Hepatocyte (in vitro differentiated cells): ENCODE data around the gene ANAPC5. TPM values are rescaled to one million over a fixed set of nuclear protein-coding genes. Genes with fewer than 3 reads are reported as not detected.

Experiments used
- DNase-seq: peaks from one replicate; pipeline ENCODE4 v3.0.0-alpha.2; 2016; ENCODE audit warnings: low spot score
- H2AFZ ChIP-seq: fragments of 200-600 bp; sonication (generic); 2 replicates; pipeline ENCODE4 v1.6.0; 2016; ENCODE audit warnings: antibody characterized with exemption, mild to moderate bottlenecking
- H3K27ac ChIP-seq: fragments of 200-600 bp; sonication (generic); 2 replicates; pipeline ENCODE4 v1.5.1; 2016; ENCODE audit warnings: mild to moderate bottlenecking
- H3K27me3 ChIP-seq: fragments of 200-600 bp; sonication (generic); 2 replicates; pipeline ENCODE4 v1.6.1; 2016
- H3K36me3 ChIP-seq: fragments of 200-600 bp; sonication (generic); replicated peaks from 2 replicates; pipeline ENCODE4 v1.5.1; 2016; ENCODE audit warnings: low read depth; ENCODE audit not compliant: insufficient read depth
- H3K4me1 ChIP-seq: fragments of 200-600 bp; sonication (generic); 2 replicates; pipeline ENCODE4 v1.5.1; 2016; ENCODE audit warnings: mild to moderate bottlenecking, moderate library complexity; ENCODE audit not compliant: insufficient read depth
- H3K4me2 ChIP-seq: fragments of 200-600 bp; sonication (generic); 2 replicates; pipeline ENCODE4 v1.6.0; 2016
- H3K4me3 ChIP-seq: fragments of 200-600 bp; sonication (generic); 2 replicates; pipeline ENCODE4 v1.5.1; 2016; ENCODE audit warnings: mild to moderate bottlenecking
- H3K79me2 ChIP-seq: fragments of 200-600 bp; sonication (generic); 2 replicates; pipeline ENCODE4 v1.6.0; 2017; ENCODE audit warnings: mild to moderate bottlenecking
- H3K9me2 ChIP-seq: fragments of 200-600 bp; sonication (generic); replicated peaks from 2 replicates; pipeline ENCODE4 v1.6.0; 2017; ENCODE audit warnings: mild to moderate bottlenecking; ENCODE audit not compliant: insufficient read depth
- H3K9me3 ChIP-seq: fragments of 200-600 bp; sonication (generic); 2 replicates; pipeline ENCODE4 v1.5.1; 2016; ENCODE audit warnings: low read depth, mild to moderate bottlenecking
- H4K20me1 ChIP-seq: fragments of 200-600 bp; sonication (generic); 2 replicates; pipeline ENCODE4 v1.6.0; 2016; ENCODE audit warnings: mild to moderate bottlenecking; ENCODE audit not compliant: insufficient read depth, poor library complexity, severe bottlenecking
- EZH2 ChIP-seq: fragments of 200-600 bp; sonication (generic); IDR thresholded peaks from 2 replicates; pipeline ENCODE4 v1.6.1; 2016; ENCODE audit warnings: antibody characterized with exemption, mild to moderate bottlenecking, borderline replicate concordance
- EZH2phosphoT487 ChIP-seq: fragments of 200-600 bp; sonication (generic); IDR thresholded peaks from one replicate; pipeline ENCODE4 v1.6.1; 2018; ENCODE audit warnings: antibody characterized with exemption, mild to moderate bottlenecking, low read depth, moderate library complexity; ENCODE audit not compliant: unreplicated experiment, severe bottlenecking
- WGBS: methylation state at CpG from one replicate; pipeline ENCODE4 v1.1.6; 2016; ENCODE audit warnings: low lambda C conversion rate; ENCODE audit errors: missing lambda C conversion rate; 5-methylcytosine and 5-hydroxymethylcytosine counted together
- polyA plus RNA-seq: library from polyadenylated mRNA; unstranded; fragments of >200 nt; fragmentation: Nextera tagmentation; extraction: Ambion mirVana; gene quantifications from 2 replicates; pipeline ENCODE4 v1.2.1, GENCODE V29; 2016
- total RNA-seq: library from RNA; depleted of rRNA; stranded (reverse); fragments of >200 nt; gene quantifications from 2 replicates; pipeline ENCODE4 v1.2.3, GENCODE V29; 2014
- TF ChIP-seq, protein P1 (sequence below): fragments of 200-600 bp; sonication (generic); IDR thresholded peaks from 2 replicates; pipeline ENCODE4 v1.5.1; 2016; ENCODE audit warnings: antibody characterized with exemption, mild to moderate bottlenecking; ENCODE audit not compliant: poor library complexity

ANAPC5 gene
- total and polyA plus RNA-seq, 2 experiments from 2014 or later = 102 to 108 TPM

DNA sequence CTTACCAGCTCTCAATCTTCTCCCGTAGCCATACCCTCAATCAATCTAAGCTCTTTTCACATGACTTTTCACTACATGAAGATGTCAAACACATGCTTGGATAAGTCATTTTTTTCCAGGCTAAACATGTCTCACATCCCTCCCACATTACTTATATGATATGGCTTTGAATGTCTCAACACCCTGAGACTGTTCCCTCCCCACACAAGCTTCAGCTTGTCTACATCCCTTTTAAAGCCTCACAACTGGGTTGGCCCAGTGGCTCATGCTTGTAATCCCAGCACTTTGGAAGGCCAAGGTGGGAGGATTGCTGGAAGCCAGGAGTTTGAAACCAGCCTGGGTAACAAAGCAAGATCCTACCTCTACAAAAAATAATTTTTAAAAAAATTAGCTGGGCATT, 18.5 kb downstream of the ANAPC5 start:
- no peaks in the 10 kb centered on the region for H3K36me3 ChIP-seq
- 93% methylated on average over 1 of the region's 1 CpG for WGBS
- TF ChIP-seq, protein P1, sequence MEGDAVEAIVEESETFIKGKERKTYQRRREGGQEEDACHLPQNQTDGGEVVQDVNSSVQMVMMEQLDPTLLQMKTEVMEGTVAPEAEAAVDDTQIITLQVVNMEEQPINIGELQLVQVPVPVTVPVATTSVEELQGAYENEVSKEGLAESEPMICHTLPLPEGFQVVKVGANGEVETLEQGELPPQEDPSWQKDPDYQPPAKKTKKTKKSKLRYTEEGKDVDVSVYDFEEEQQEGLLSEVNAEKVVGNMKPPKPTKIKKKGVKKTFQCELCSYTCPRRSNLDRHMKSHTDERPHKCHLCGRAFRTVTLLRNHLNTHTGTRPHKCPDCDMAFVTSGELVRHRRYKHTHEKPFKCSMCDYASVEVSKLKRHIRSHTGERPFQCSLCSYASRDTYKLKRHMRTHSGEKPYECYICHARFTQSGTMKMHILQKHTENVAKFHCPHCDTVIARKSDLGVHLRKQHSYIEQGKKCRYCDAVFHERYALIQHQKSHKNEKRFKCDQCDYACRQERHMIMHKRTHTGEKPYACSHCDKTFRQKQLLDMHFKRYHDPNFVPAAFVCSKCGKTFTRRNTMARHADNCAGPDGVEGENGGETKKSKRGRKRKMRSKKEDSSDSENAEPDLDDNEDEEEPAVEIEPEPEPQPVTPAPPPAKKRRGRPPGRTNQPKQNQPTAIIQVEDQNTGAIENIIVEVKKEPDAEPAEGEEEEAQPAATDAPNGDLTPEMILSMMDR = no peak
- TF ChIP-seq EZH2 (no peak), EZH2phosphoT487 (no peak)

DNA sequence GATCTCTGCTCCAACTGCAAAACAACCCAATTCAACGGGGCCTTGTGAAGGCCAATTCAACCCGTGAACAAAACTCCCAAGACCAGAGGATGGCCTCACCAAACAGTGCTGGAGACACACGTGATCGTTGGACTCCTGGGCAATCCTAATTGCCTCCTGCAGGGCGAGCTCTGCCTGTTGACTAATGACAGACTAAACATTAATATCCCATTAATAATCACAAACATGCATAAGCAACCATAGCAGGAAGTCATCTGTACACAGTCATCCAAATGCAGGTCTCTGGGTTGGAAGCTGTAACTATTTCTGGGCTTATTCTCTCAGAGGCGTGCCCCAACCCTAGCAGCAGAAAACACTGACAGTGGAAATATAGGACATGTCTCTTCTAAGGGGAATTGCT, 21.0 kb downstream of the ANAPC5 start:
- Histone ChIP-seq H3K4me3 (no peak overlapping the region), H3K4me1 (no peaks in the 10 kb centered on the region), H3K27ac (no peak overlapping the region), H3K27me3 (no peaks in the 10 kb centered on the region), H3K9me3 (no peaks in the 10 kb centered on the region), H3K4me2 (no peak overlapping the region), H3K9me2 (no peaks in the 10 kb centered on the region), H3K36me3 (no peaks in the 10 kb centered on the region), H2AFZ (no peak overlapping the region), H3K79me2 (no peaks in the 10 kb centered on the region), H4K20me1 (no peaks in the 10 kb centered on the region)
- WGBS = 86% methylated on average over 6 of the region's 6 CpGs
- no peak for TF ChIP-seq EZH2
- no peak for TF ChIP-seq EZH2phosphoT487
- no peak for DNase-seq

More for the DNA sequence above, 18.5 kb downstream of the ANAPC5 start:
- Histone ChIP-seq H3K27me3 (no peaks in the 10 kb centered on the region), H3K4me1 (no peaks in the 10 kb centered on the region), H3K9me3 (no peaks in the 10 kb centered on the region), H3K27ac (no peak overlapping the region), H3K79me2 (no peaks in the 10 kb centered on the region), H2AFZ (no peak overlapping the region), H3K9me2 (no peaks in the 10 kb centered on the region), H3K4me2 (no peak overlapping the region), H4K20me1 (no peaks in the 10 kb centered on the region), H3K4me3 (no peak overlapping the region)
- DNase-seq = no peak

DNA sequence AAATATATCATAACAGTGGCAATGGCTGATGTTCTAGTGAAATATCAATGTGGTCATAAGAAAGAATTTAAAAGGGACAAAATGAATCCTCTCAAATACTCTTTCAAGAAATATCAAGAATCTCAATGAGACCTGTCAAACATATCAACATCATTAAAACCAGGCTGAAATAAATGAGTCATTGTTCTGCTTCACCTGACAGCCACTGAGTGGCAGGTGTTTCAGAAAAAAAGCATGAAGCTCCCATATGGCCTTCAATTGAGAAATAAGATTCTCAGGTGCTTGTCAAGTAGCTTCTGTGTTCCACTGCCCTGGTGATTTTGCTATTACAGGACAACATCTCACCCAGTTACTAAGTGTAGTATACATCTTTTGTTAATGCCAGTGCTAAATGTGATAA, 21.5 kb downstream of the ANAPC5 start:
- Histone ChIP-seq H3K4me3 (no peak overlapping the region), H3K36me3 (peaks cover 2% of the 10 kb centered on the region), H3K27me3 (no peaks in the 10 kb centered on the region), H3K9me2 (no peaks in the 10 kb centered on the region), H3K27ac (no peak overlapping the region), H3K4me2 (no peak overlapping the region), H4K20me1 (no peaks in the 10 kb centered on the region), H3K4me1 (no peaks in the 10 kb centered on the region), H3K79me2 (no peaks in the 10 kb centered on the region), H3K9me3 (no peaks in the 10 kb centered on the region), H2AFZ (no peak overlapping the region)
- TF ChIP-seq EZH2phosphoT487 (no peak), EZH2 (no peak)
- TF ChIP-seq, protein P1 = no peak
- no peak for DNase-seq

DNA sequence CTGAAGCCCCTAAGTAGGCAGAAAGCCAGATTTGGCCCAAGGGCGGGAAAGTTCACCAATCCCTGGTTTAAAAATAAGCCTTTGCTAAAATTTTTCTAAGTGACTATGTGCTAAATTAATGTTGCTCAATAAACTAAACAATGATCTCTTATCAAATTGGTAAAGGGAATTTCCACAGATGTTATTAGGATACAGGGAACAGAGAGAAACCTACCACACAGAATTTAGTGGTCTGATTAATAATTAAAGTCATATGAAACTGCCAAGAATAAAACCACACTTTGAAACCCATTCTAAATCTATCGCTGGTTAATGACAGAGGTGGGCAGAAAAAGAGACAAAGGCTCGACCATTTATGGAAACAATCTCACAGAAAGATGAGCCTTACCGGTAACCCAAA, 22.0 kb downstream of the ANAPC5 start:
- Histone ChIP-seq H2AFZ (no peak overlapping the region), H3K4me2 (no peak overlapping the region), H3K27me3 (no peaks in the 10 kb centered on the region), H3K9me2 (no peaks in the 10 kb centered on the region), H3K27ac (no peak overlapping the region), H3K4me1 (no peaks in the 10 kb centered on the region), H4K20me1 (no peaks in the 10 kb centered on the region), H3K4me3 (no peak overlapping the region), H3K79me2 (no peaks in the 10 kb centered on the region), H3K9me3 (no peaks in the 10 kb centered on the region), H3K36me3 (peaks cover 2% of the 10 kb centered on the region)
- WGBS = 98% methylated on average over 4 of the region's 4 CpGs
- TF ChIP-seq, protein P1 = no peak
- no peak for TF ChIP-seq EZH2phosphoT487
- DNase-seq = no peak
